Gastrocnemius medialis (tissue), 4 donors: Measurements from ENCODE around the gene MAPK8IP3.

Experiments used
- POLR2A ChIP-seq, 2 donors: fragments of 450-650 bp; IDR thresholded peaks; one replicate each; pipeline ENCODE4 v1.6.1; 2017; ENCODE audit warnings: antibody characterized with exemption in 2 of 2, mild to moderate bottlenecking in 2 of 2, moderate library complexity in 2 of 2
- TF ChIP-seq, protein P1 (sequence below), 5 experiments: fragments of 450-650 bp in 3 of 5; fragments of 200-600 bp in 2 of 5; sonication (generic) in 2 of 5; IDR thresholded peaks in 4 of 5; conservative IDR thresholded peaks in 1 of 5; 1 replicate in 4 of 5; 2 replicates in 1 of 5; pipeline ENCODE4 v1.5.1; 2016 to 2019; ENCODE audit warnings: antibody characterized with exemption in 5 of 5, mild to moderate bottlenecking in 3 of 5, moderate library complexity in 3 of 5

DNA sequence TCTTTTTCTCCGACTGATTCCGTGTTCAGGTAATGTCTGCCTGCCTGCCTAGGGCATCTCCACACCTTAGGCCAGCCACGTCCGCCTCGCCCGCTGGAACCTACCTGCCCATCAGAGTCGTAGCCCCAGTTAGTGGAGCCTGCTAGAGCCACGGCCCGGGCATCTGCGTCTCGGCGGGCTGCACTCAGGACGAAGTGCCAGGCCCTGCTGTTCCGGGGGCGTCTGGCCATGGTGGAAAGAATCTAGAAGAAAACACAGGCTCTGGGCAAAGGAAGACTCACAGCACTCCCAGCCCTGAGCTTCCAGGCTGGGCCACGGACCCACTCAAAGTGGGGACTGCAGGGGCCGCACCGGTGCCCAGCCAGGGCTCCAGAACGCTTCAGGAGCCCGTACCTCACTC lies 75.3 kb downstream of the MAPK8IP3 start:
- TF ChIP-seq, protein P1, sequence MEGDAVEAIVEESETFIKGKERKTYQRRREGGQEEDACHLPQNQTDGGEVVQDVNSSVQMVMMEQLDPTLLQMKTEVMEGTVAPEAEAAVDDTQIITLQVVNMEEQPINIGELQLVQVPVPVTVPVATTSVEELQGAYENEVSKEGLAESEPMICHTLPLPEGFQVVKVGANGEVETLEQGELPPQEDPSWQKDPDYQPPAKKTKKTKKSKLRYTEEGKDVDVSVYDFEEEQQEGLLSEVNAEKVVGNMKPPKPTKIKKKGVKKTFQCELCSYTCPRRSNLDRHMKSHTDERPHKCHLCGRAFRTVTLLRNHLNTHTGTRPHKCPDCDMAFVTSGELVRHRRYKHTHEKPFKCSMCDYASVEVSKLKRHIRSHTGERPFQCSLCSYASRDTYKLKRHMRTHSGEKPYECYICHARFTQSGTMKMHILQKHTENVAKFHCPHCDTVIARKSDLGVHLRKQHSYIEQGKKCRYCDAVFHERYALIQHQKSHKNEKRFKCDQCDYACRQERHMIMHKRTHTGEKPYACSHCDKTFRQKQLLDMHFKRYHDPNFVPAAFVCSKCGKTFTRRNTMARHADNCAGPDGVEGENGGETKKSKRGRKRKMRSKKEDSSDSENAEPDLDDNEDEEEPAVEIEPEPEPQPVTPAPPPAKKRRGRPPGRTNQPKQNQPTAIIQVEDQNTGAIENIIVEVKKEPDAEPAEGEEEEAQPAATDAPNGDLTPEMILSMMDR (IDR thresholded peaks at IDR 0.05 in 4 of 5, conservative IDR thresholded peaks at IDR 0.05 in 1 of 5), result no peak
- no peak for TF ChIP-seq POLR2A (IDR thresholded peaks at IDR 0.05)
